ENCODE measurements around the gene PRM3. TPM values are rescaled to one million over a fixed set of nuclear protein-coding genes. Genes with fewer than 3 reads are reported as not detected.
A peak's percentile ranks its signal among the peaks of the same experiment; 100 is the strongest.

The PRM3 gene
- total and polyA plus RNA-seq, 2 of the 8 experiments (the other 6 are each of a cell fraction or from before 2014, with no cell fraction given): not detected

- no peak overlapping the region for H4K8ac ChIP-seq (ENCODE audit: extremely low read depth, insufficient read depth, low read length)
- no peaks in the 10 kb centered on the region for H3K79me1 ChIP-seq (ENCODE audit: low read depth, low read length)
- no peak overlapping the region for H2BK120ac ChIP-seq (replicated peaks; ENCODE audit: low read depth, low read length)
- ChIA-PET POLR2A (ENCODE audit: partially characterized antibody) (interaction anchor here (0.8 to 2.7 kb wide), 7 partner anchors 9 to 41 kb away, joined by 3 to 11 read pairs (median 3); partner anchors contain the start of gene SOCS1), CTCF (ENCODE audit: partially characterized antibody) (interaction anchor here (1.0 to 3.8 kb wide), 4 partner anchors 15 to 61 kb away, joined by 3 to 13 read pairs (median 4); partner anchors contain the start of gene SOCS1)
- H3K23me2 ChIP-seq (ENCODE audit: low read depth, low read length): no peaks in the 10 kb centered on the region
- H2BK12ac ChIP-seq (ENCODE audit: low read depth, low read length): 0 out of 2 replicates have a peak overlapping the region, but pooled peaks have one; percentile 90
- H3K4me3 ChIP-seq (ENCODE audit: extremely low read depth in 1 of 4, insufficient read depth in 2 of 4, low read depth in 3 of 4, low read length in 4 of 4): no peak overlapping the region
- 0 out of 2 replicates have a peak overlapping the region, but pooled peaks have one; percentile 6 for H2BK15ac ChIP-seq (ENCODE audit: low read length)
- 73% methylated on average over 10 of the region's 10 CpGs; no CpG with 5 or more reads in 1 of the 2 experiments for WGBS, 2 experiments (ENCODE audit: extremely low coverage in 1 of 2, insufficient coverage in 1 of 2, insufficient read length in 1 of 2, insufficient replicate concordance in 2 of 2, low coverage in 1 of 2, low lambda C conversion rate in 2 of 2, missing lambda C conversion rate in 1 of 2)
- H3K9ac ChIP-seq (replicated peaks in 1 of 4; ENCODE audit: extremely low read depth in 1 of 4, low read depth in 3 of 4, low read length in 3 of 4): no peak overlapping the region
- no peaks in the 10 kb centered on the region for H3K36me3 ChIP-seq (ENCODE audit: control insufficient read depth in 2 of 4, insufficient read depth in 4 of 4, low read length in 3 of 4)
- H3K23ac ChIP-seq (ENCODE audit: insufficient read length): no peak overlapping the region
- no peak for FAIRE-seq
- H3K4ac ChIP-seq (replicated peaks; ENCODE audit: insufficient read length, low read depth, low read length): no peak overlapping the region
- peak overlapping the region; percentile 79; the same call in 1 of the 2 replicates for H2AK5ac ChIP-seq (ENCODE audit: low read depth, low read length)
- no peak overlapping the region for H3K27ac ChIP-seq (ENCODE audit: low read depth, low read length)
- no peak for DNase-seq (ENCODE audit: low read depth in 1 of 2, low spot score in 2 of 2)
- no peaks in the 10 kb centered on the region for H3K9me3 ChIP-seq (ENCODE audit: insufficient read depth in 2 of 2, low read depth in 1 of 2, low read length in 1 of 2)
- no peaks in the 10 kb centered on the region for H3K79me2 ChIP-seq (ENCODE audit: control insufficient read depth in 1 of 2, insufficient read depth in 2 of 2, low read length in 2 of 2)
- H2BK20ac ChIP-seq (ENCODE audit: low read length): peak overlapping the region; percentile 43; the same call in 1 of the 2 replicates
- no peak overlapping the region for H4K91ac ChIP-seq (replicated peaks; ENCODE audit: insufficient read length, low read length)
- TF ChIP-seq ZNF274 (IDR thresholded peaks at IDR 0.05; ENCODE audit: borderline replicate concordance, extremely low read depth, low read length) (no peak), KDM5A (IDR thresholded peaks at IDR 0.05; ENCODE audit: low read length) (no peak), JUND (IDR thresholded peaks at IDR 0.05; ENCODE audit: low read length) (no peak), TBP (IDR thresholded peaks at IDR 0.05; ENCODE audit: low read depth, low read length) (no peak), CEBPB (IDR thresholded peaks at IDR 0.05; ENCODE audit: low read depth, low read length) (no peak), CHD1 (IDR thresholded peaks at IDR 0.05; ENCODE audit: low read depth, low read length) (no peak), RBBP5 (IDR thresholded peaks at IDR 0.05; ENCODE audit: borderline replicate concordance, low read depth, low read length) (no peak), SIN3A (conservative IDR thresholded peaks at IDR 0.05 in 1 of 2, IDR thresholded peaks at IDR 0.05 in 1 of 2; ENCODE audit: low read depth in 1 of 2, low read length in 2 of 2) (no peak), SIX5 (IDR thresholded peaks at IDR 0.05; ENCODE audit: low read depth, low read length) (no peak), BRCA1 (IDR thresholded peaks at IDR 0.05; ENCODE audit: low read depth, low read length) (no peak), ASH2L (IDR thresholded peaks at IDR 0.05; ENCODE audit: low read length) (no peak), RXRA (IDR thresholded peaks at IDR 0.05; ENCODE audit: insufficient read depth, low read depth, low read length) (no peak), CBX5 (IDR thresholded peaks at IDR 0.05; ENCODE audit: low read depth, low read length) (no peak)
- peak overlapping the region; percentile 7 to 22; a peak in 2 of 4 replicates for H3K4me2 ChIP-seq (ENCODE audit: insufficient read depth in 1 of 2, low read depth in 2 of 2, low read length in 2 of 2)
- H2AFZ ChIP-seq (ENCODE audit: low read length): no peak overlapping the region
- peaks cover 5 to 9% (median 9%) of the 10 kb centered on the region in 4 experiments for H3K4me1 ChIP-seq (replicated peaks in 1 of 4; ENCODE audit: control insufficient read depth in 3 of 4, insufficient read depth in 4 of 4, low read length in 3 of 4)
- H3K18ac ChIP-seq (ENCODE audit: extremely low read depth, low read length): no peak overlapping the region; the same call in 1 of the 2 replicates
- no peak overlapping the region for H3K14ac ChIP-seq (ENCODE audit: insufficient read length)
- no peak overlapping the region for H4K5ac ChIP-seq (ENCODE audit: insufficient read length, low read depth, low read length)
- H4K20me1 ChIP-seq (replicated peaks in 1 of 2; ENCODE audit: control insufficient read depth in 1 of 2, insufficient read depth in 2 of 2, low read length in 2 of 2): no peaks in the 10 kb centered on the region
- no peaks in the 10 kb centered on the region for H3K27me3 ChIP-seq (replicated peaks in 1 of 4; ENCODE audit: control insufficient read depth in 3 of 4, extremely low read depth in 1 of 4, insufficient read depth in 3 of 4, low read length in 3 of 4)
- H3K56ac ChIP-seq (replicated peaks; ENCODE audit: insufficient read length, low read depth, low read length): no peak overlapping the region
- peak overlapping the region; percentile 8; the same call in 1 of the 2 replicates for H2BK5ac ChIP-seq (ENCODE audit: low read depth, low read length)
These were observed 23.5 kb upstream of the PRM3 start for GRCh38 chr16:11296706-11297491.
